HEK293 (cell line): ENCODE results near the gene ARHGEF11.
A peak's percentile ranks its signal among the peaks of the same experiment; 100 is the strongest.
"Not testable (repeated sequence)": the region's sequence is repeated elsewhere in the genome, so short reads cannot be mapped to it uniquely, and the experiment has no call there.

Source experiments
- CTCF ChIA-PET: fragments of 350-600 bp; formaldehyde crosslinking; extraction: SDS; loops from one replicate; lab custom pipeline; 2021; ENCODE audit warnings: antibody characterized with exemption; lab: Yijun Ruan, JAX
- POLR2A ChIA-PET: fragments of 300-600 bp; formaldehyde crosslinking; extraction: SDS; loops from one replicate; lab custom pipeline; 2020; ENCODE audit warnings: antibody characterized with exemption, inconsistent platforms; lab: Yijun Ruan, JAX
- H3K27ac ChIP-seq: fragments of 200-500 bp; sonication (Bioruptor generic); 2 replicates; pipeline ENCODE4 v1.5.1; 2014; ENCODE audit warnings: low read depth, low read length, control low read depth, inconsistent platforms; ENCODE audit errors: extremely low read depth
- H3K36me3 ChIP-seq, 2 experiments: fragments of 200-500 bp in 1 of 2; sonication (Bioruptor generic) in 1 of 2; 1 replicate in 1 of 2; 2 replicates in 1 of 2; pipeline ENCODE4 v1.5.1; 2014 to 2017; ENCODE audit warnings: inconsistent platforms in 2 of 2, low read length in 2 of 2; ENCODE audit not compliant: control insufficient read depth in 2 of 2, insufficient read depth in 1 of 2
- H3K4me1 ChIP-seq: fragments of 200-500 bp; sonication (Bioruptor generic); 2 replicates; pipeline ENCODE4 v1.5.1; 2014; ENCODE audit warnings: mild to moderate bottlenecking, low read length, inconsistent platforms; ENCODE audit not compliant: control insufficient read depth, insufficient read depth
- H3K4me3 ChIP-seq: 2 replicates; pipeline ENCODE4 v1.5.1; 2011; ENCODE audit warnings: low read depth, mild to moderate bottlenecking, control low read depth, low read length, moderate library complexity
- H3K9me3 ChIP-seq: fragments of 200-500 bp; sonication (Bioruptor generic); 2 replicates; pipeline ENCODE4 v1.5.1; 2014; ENCODE audit warnings: low read depth, low read length, inconsistent platforms; ENCODE audit not compliant: control insufficient read depth, insufficient read depth
- GFI1B ChIP-seq: fragments of 450-650 bp; formaldehyde crosslinking; IDR thresholded peaks from 2 replicates; pipeline ENCODE4 v1.5.1; 2016; ENCODE audit warnings: missing biosample characterization, missing genetic modification characterization
- GLI4 ChIP-seq: fragments of 450-650 bp; formaldehyde crosslinking; IDR thresholded peaks from 2 replicates; pipeline ENCODE4 v1.5.1; 2016; ENCODE audit warnings: missing biosample characterization, missing genetic modification characterization
- GLIS1 ChIP-seq: fragments of 450-650 bp; formaldehyde crosslinking; IDR thresholded peaks from 2 replicates; pipeline ENCODE4 v1.5.1; 2016; ENCODE audit warnings: missing biosample characterization, missing genetic modification characterization
- SALL2 ChIP-seq: fragments of 450-650 bp; formaldehyde crosslinking; IDR thresholded peaks from 2 replicates; pipeline ENCODE4 v1.5.0; 2017; ENCODE audit warnings: missing biosample characterization, mild to moderate bottlenecking, missing genetic modification characterization, borderline replicate concordance
- SP2 ChIP-seq: fragments of 450-650 bp; formaldehyde crosslinking; IDR thresholded peaks from 2 replicates; pipeline ENCODE4 v1.5.1; 2016; ENCODE audit warnings: missing biosample characterization, missing genetic modification characterization
- YY2 ChIP-seq: fragments of 450-650 bp; formaldehyde crosslinking; IDR thresholded peaks from 2 replicates; pipeline ENCODE4 v1.5.1; 2016; ENCODE audit warnings: missing biosample characterization, missing genetic modification characterization
- ZBTB48 ChIP-seq: fragments of 450-650 bp; formaldehyde crosslinking; IDR thresholded peaks from 2 replicates; pipeline ENCODE4 v1.5.1; 2016; ENCODE audit warnings: missing biosample characterization, missing genetic modification characterization
- ZBTB49 ChIP-seq: fragments of 450-650 bp; formaldehyde crosslinking; IDR thresholded peaks from 2 replicates; pipeline ENCODE4 v1.5.1; 2016; ENCODE audit warnings: missing biosample characterization, missing genetic modification characterization, low read depth
- ZFP37 ChIP-seq: fragments of 450-650 bp; formaldehyde crosslinking; IDR thresholded peaks from 2 replicates; pipeline ENCODE4 v1.5.1; 2016; ENCODE audit warnings: missing biosample characterization, missing genetic modification characterization
- ZNF112 ChIP-seq: fragments of 450-650 bp; formaldehyde crosslinking; IDR thresholded peaks from 2 replicates; pipeline ENCODE4 v1.5.0; 2017; ENCODE audit warnings: missing biosample characterization, missing genetic modification characterization
- ZNF239 ChIP-seq: fragments of 450-650 bp; formaldehyde crosslinking; IDR thresholded peaks from 2 replicates; pipeline ENCODE4 v1.5.1; 2016; ENCODE audit warnings: missing biosample characterization, missing genetic modification characterization
- ZNF274 ChIP-seq, 2 experiments: fragments of 200-500 bp in 1 of 2; fragments of 450-650 bp in 1 of 2; sonication (Bioruptor generic) in 1 of 2; formaldehyde crosslinking in 1 of 2; IDR thresholded peaks; 2 replicates each; pipeline versions ENCODE4 v1.5.1 to v1.6.1; 2014 to 2016; ENCODE audit warnings: borderline replicate concordance in 1 of 2, inconsistent platforms in 1 of 2, low read length in 1 of 2, missing biosample characterization in 1 of 2, missing genetic modification characterization in 1 of 2
- ZNF514 ChIP-seq: fragments of 450-650 bp; formaldehyde crosslinking; IDR thresholded peaks from 2 replicates; pipeline ENCODE4 v1.5.1; 2016; ENCODE audit warnings: missing biosample characterization, missing genetic modification characterization
- ZNF558 ChIP-seq: fragments of 450-650 bp; formaldehyde crosslinking; IDR thresholded peaks from 2 replicates; pipeline ENCODE4 v1.5.1; 2016; ENCODE audit warnings: missing biosample characterization, missing genetic modification characterization
- ZNF654 ChIP-seq: fragments of 450-650 bp; formaldehyde crosslinking; IDR thresholded peaks from 2 replicates; pipeline ENCODE4 v1.5.1; 2016; ENCODE audit warnings: low read depth, missing biosample characterization, missing genetic modification characterization
- ZNF776 ChIP-seq: fragments of 450-650 bp; formaldehyde crosslinking; IDR thresholded peaks from 2 replicates; pipeline ENCODE4 v1.5.0; 2017; ENCODE audit warnings: missing biosample characterization, missing genetic modification characterization, borderline replicate concordance
- ZSCAN16 ChIP-seq: fragments of 450-650 bp; formaldehyde crosslinking; IDR thresholded peaks from 2 replicates; pipeline ENCODE4 v1.5.1; 2016; ENCODE audit warnings: missing biosample characterization, missing genetic modification characterization
- TF ChIP-seq, protein P1 (sequence below): IDR thresholded peaks from 2 replicates; pipeline ENCODE4 v1.6.1; 2011; ENCODE audit warnings: mild to moderate bottlenecking, low read depth, low read length, borderline replicate concordance

Gene ARHGEF11

GRCh38 chr1:157056269-157056668 lies 10.7 kb upstream of the ARHGEF11 start:
- H3K27ac ChIP-seq: no peak overlapping the region
- no peaks in the 10 kb centered on the region for H3K9me3 ChIP-seq
- CTCF ChIA-PET: no interaction called here
- TF ChIP-seq ZNF558 (tag by site-specific recombination): no peak
- no peak for TF ChIP-seq SP2
- TF ChIP-seq ZNF112 (tag by site-specific recombination): no peak
- TF ChIP-seq ZBTB48 (tag by site-specific recombination): no peak
- TF ChIP-seq SALL2 (tag by site-specific recombination): no peak
- TF ChIP-seq ZFP37 (tag by site-specific recombination): no peak
- TF ChIP-seq GLI4 (tag by site-specific recombination): no peak
- TF ChIP-seq, protein P1, sequence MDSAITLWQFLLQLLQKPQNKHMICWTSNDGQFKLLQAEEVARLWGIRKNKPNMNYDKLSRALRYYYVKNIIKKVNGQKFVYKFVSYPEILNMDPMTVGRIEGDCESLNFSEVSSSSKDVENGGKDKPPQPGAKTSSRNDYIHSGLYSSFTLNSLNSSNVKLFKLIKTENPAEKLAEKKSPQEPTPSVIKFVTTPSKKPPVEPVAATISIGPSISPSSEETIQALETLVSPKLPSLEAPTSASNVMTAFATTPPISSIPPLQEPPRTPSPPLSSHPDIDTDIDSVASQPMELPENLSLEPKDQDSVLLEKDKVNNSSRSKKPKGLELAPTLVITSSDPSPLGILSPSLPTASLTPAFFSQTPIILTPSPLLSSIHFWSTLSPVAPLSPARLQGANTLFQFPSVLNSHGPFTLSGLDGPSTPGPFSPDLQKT: no peak
- no peak for TF ChIP-seq ZNF776
- TF ChIP-seq ZNF274 (IDR thresholded peaks at IDR 0.05; ENCODE audit: low read length): no peak
- TF ChIP-seq ZNF274 (tag by site-specific recombination; IDR thresholded peaks at IDR 0.05; ENCODE audit: borderline replicate concordance): no peak
- no peak for TF ChIP-seq ZNF514
- TF ChIP-seq ZSCAN16 (tag by site-specific recombination): no peak
- TF ChIP-seq YY2 (tag by site-specific recombination): no peak
- no peak for TF ChIP-seq ZNF654 (tag by site-specific recombination)
- TF ChIP-seq ZNF239 (tag by site-specific recombination): no peak
- no peak for TF ChIP-seq GFI1B (tag by site-specific recombination)
- TF ChIP-seq, all 188 proteins: peak for 0
- Histone ChIP-seq H3K4me3 (no peak overlapping the region), H3K4me1 (no peaks in the 10 kb centered on the region), H3K36me3 (no peaks in the 10 kb centered on the region)
- POLR2A ChIA-PET: no interaction called here

DNA sequence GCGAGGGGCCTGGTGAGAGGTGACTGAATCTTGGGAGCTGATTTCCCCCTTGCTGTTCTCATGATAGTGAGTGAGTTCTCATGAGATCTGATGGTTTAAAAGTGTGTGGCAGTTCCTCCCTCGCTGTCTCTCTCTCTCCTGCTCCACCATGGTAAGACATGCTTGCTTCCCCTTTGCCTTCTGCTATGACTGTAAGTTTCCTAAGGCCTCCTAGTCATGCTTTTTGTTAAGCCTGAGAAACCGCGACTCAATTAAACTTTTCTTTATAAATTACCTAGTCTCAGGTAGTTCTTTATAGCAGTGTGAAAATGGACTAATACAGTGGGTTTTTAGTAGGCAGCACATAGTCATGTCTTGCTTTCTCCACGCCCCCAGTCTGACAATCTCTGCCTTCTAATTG lies 10.2 kb upstream of the ARHGEF11 start:
- H3K9me3 ChIP-seq, CTCF ChIA-PET, H3K36me3 ChIP-seq, H3K4me1 ChIP-seq, H3K27ac ChIP-seq, POLR2A ChIA-PET, H3K4me3 ChIP-seq: not testable (repeated sequence)

GRCh38 chr1:157050836-157051235 lies 5.3 kb upstream of the ARHGEF11 start:
- no peaks in the 10 kb centered on the region for H3K4me1 ChIP-seq
- POLR2A ChIA-PET: no interaction called here
- no peaks in the 10 kb centered on the region for H3K9me3 ChIP-seq
- H3K4me3 ChIP-seq: no peak overlapping the region
- H3K36me3 ChIP-seq: no peaks in the 10 kb centered on the region
- H3K27ac ChIP-seq: no peak overlapping the region
- peak; percentile 32; the same call in 1 of the 2 replicates for TF ChIP-seq GLIS1 (tag by site-specific recombination)
- no peak for TF ChIP-seq ZBTB49
- TF ChIP-seq, all 188 proteins: peak for 1
- CTCF ChIA-PET: interaction anchor here (0.6 to 1.6 kb wide), 4 partner anchors 8 to 53 kb away, joined by 3 to 5 read pairs (median 4); no protein-coding TSS in a partner anchor
